ENCODE measurements around the gene SEC62.

Gene SEC62

GRCh38 chr3:169999433-169999832, 32.8 kb downstream of the SEC62 start:
- no peak for TF ChIP-seq CTCF (conservative IDR thresholded peaks at IDR 0.05; ENCODE audit: low read depth, low read length)
- H3K4me3 ChIP-seq (ENCODE audit: low read depth, low read length), result no peak overlapping the region
- no peak for DNase-seq (ENCODE audit: low read depth)

- no peak for TF ChIP-seq CTCF (conservative IDR thresholded peaks at IDR 0.05; ENCODE audit: low read depth, low read length)
- H3K4me3 ChIP-seq (ENCODE audit: low read depth, low read length), result no peak overlapping the region
- no peak for DNase-seq (ENCODE audit: low read depth)
Observed at GRCh38 chr3:170000051-170000450, 33.4 kb downstream of the SEC62 start.

GRCh38 chr3:170002231-170002630, 35.6 kb downstream of the SEC62 start:
- TF ChIP-seq CTCF (conservative IDR thresholded peaks at IDR 0.05; ENCODE audit: low read depth, low read length), result no peak
- no peak for DNase-seq (ENCODE audit: low read depth)
- H3K4me3 ChIP-seq (ENCODE audit: low read depth, low read length), result no peak overlapping the region

GRCh38 chr3:170002879-170003278, 36.3 kb downstream of the SEC62 start:
- no peak overlapping the region for H3K4me3 ChIP-seq (ENCODE audit: low read depth, low read length)
- TF ChIP-seq CTCF (conservative IDR thresholded peaks at IDR 0.05; ENCODE audit: low read depth, low read length), result no peak
- no peak for DNase-seq (ENCODE audit: low read depth)

- no peak overlapping the region for H3K4me3 ChIP-seq (ENCODE audit: low read depth, low read length)
- TF ChIP-seq CTCF (conservative IDR thresholded peaks at IDR 0.05; ENCODE audit: low read depth, low read length), result no peak
- DNase-seq (ENCODE audit: low read depth), result no peak
Observed at GRCh38 chr3:170003881-170004356, 37.3 kb downstream of the SEC62 start.

DNA sequence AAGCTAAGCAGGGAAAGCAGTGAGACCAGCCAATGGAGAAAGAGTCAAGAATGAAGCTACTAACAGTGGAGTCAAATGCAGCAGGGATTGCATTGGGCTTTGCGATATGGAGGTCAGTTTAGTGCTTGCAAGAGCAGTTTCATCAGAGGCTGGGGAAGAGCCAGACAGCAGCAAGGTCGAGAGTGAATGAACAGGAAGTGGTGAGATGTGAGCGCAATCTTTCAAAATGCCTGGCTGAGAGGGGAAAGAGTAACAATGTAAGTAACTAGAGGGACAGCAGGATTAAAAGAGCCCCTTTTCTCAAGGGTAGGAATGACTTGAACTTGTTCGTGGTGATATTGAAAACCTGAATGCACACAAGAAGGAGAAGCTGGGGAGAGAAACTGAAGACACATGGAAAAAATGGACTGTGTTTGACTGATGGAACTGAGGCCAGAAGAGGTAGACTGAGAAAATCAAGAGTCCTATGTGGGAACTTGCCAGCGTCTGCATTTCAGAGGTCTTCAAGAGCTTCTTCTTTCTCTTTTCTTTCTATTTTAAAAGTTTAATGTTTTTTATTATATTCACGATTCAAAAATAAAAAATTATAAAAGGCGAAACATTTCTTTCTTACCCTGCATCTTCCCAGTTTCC, 40.5 kb downstream of the SEC62 start:
- peak; percentile 92 for DNase-seq (ENCODE audit: low read depth)
- no peak for TF ChIP-seq CTCF (conservative IDR thresholded peaks at IDR 0.05; ENCODE audit: low read depth, low read length)
- H3K4me3 ChIP-seq (ENCODE audit: low read depth, low read length), result no peak overlapping the region

DNA sequence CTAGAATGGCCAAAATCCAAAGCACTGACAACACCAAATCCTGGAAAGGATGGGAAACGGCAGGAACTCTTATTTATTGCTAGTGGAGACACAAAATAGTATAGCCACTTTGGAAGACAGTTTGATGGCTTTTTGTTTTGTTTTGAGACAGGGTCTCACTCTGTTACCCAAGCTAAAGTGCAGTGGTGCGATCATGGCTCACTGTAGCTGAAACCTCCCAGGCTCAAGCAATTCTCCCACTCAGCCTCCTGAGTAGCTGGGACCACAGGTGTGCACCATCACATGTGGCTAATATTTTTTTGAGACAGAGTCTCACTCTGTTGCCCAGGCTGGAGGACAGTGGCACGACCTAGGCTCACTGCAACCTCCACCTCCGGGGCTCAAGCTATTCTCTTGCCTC, 43.9 kb downstream of the SEC62 start:
- no peak overlapping the region for H3K4me3 ChIP-seq (ENCODE audit: low read depth, low read length)
- DNase-seq (ENCODE audit: low read depth), result no peak
- TF ChIP-seq CTCF (conservative IDR thresholded peaks at IDR 0.05; ENCODE audit: low read depth, low read length), result no peak

All from choroid plexus epithelial cell (primary cell).